ENCODE measurements around the gene PHLPP1. TPM values are rescaled to one million over a fixed set of nuclear protein-coding genes. Genes with fewer than 3 reads are reported as not detected.
A peak's percentile ranks its signal among the peaks of the same experiment; 100 is the strongest.

Gene PHLPP1
- total and polyA plus RNA-seq, 2 of the 13 experiments (the other 11 are each of a cell fraction or from before 2014, with no cell fraction given) = 9.8 to 18.5 TPM

DNA sequence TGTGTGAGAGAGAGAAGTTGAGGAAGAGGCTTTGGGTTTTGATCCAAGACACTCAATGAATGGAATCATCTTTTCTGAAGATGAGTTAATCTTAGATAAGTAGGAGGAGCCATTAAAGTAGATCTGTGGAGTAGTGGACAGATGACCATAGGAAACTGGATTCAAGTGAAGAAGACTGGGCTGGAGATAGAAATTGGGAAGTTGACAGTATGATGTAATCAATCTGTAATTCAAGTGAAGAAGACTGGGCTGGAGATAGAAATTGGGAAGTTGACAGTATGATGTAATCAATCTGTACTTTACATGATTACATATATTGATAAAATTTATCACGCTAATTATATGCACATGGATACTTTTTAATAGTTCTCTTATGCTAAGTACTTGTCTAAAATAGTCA lies 92.8 kb downstream of the PHLPP1 start:
- Histone ChIP-seq H2AFZ (ENCODE audit: low read length) (no peak overlapping the region), H3K27ac (ENCODE audit: extremely low read length, insufficient read depth, low read length) (no peak overlapping the region), H3K9me3 (ENCODE audit: low read length) (no peaks in the 10 kb centered on the region), H3K79me2 (ENCODE audit: insufficient read depth, low read length) (peaks cover 76% of the 10 kb centered on the region), H3K9ac (ENCODE audit: insufficient read depth, low read depth, low read length) (no peak overlapping the region), H3K27me3 (ENCODE audit: control insufficient read depth in 1 of 2, insufficient read depth in 2 of 2, low read length in 2 of 2) (no peaks in the 10 kb centered on the region), H3K4me1 (ENCODE audit: insufficient read depth, low read length) (peaks cover 38% of the 10 kb centered on the region), H4K20me1 (ENCODE audit: insufficient read depth, low read length) (0 out of 2 replicates have a peak, but pooled peaks cover 3% of the 10 kb centered on the region), H3K4me2 (ENCODE audit: low read depth, low read length) (no peak overlapping the region), H3K4me3 (replicated peaks in 1 of 3; ENCODE audit: insufficient read depth in 1 of 3, low read depth in 2 of 3, low read length in 3 of 3) (no peak overlapping the region), H3K36me3 (replicated peaks in 1 of 2; ENCODE audit: control insufficient read depth in 1 of 2, insufficient read depth in 2 of 2, low read length in 2 of 2) (no peaks in the 10 kb centered on the region; a peak in 1 of 5 replicates)
- POLR2A ChIA-PET = no interaction called here
- CTCF ChIA-PET (ENCODE audit: low intra/inter-chr PET ratio, low total read pairs) = no interaction called here
- no peak for ATAC-seq
- intact Hi-C loops (cut with micrococcal nuclease; ENCODE audit: unreplicated experiment) = no loop called here
- no peak for DNase-seq (ENCODE audit: low spot score)
- TF ChIP-seq CEBPB (IDR thresholded peaks at IDR 0.05; ENCODE audit: borderline replicate concordance, low read depth, low read length) (peak; percentile 36; the same call in 1 of the 2 replicates), THYN1 (CRISPR knock-in tag; IDR thresholded peaks at IDR 0.05; ENCODE audit: borderline replicate concordance, low read depth) (no peak), ZSCAN29 (CRISPR knock-in tag; conservative IDR thresholded peaks at IDR 0.05) (no peak), ATF7 (IDR thresholded peaks at IDR 0.05) (peak; percentile 93), ATF7 (CRISPR knock-in tag; IDR thresholded peaks at IDR 0.05) (no peak), ZNF790 (CRISPR knock-in tag; IDR thresholded peaks at IDR 0.05; ENCODE audit: borderline replicate concordance) (no peak)
- TF ChIP-seq, protein P1, sequence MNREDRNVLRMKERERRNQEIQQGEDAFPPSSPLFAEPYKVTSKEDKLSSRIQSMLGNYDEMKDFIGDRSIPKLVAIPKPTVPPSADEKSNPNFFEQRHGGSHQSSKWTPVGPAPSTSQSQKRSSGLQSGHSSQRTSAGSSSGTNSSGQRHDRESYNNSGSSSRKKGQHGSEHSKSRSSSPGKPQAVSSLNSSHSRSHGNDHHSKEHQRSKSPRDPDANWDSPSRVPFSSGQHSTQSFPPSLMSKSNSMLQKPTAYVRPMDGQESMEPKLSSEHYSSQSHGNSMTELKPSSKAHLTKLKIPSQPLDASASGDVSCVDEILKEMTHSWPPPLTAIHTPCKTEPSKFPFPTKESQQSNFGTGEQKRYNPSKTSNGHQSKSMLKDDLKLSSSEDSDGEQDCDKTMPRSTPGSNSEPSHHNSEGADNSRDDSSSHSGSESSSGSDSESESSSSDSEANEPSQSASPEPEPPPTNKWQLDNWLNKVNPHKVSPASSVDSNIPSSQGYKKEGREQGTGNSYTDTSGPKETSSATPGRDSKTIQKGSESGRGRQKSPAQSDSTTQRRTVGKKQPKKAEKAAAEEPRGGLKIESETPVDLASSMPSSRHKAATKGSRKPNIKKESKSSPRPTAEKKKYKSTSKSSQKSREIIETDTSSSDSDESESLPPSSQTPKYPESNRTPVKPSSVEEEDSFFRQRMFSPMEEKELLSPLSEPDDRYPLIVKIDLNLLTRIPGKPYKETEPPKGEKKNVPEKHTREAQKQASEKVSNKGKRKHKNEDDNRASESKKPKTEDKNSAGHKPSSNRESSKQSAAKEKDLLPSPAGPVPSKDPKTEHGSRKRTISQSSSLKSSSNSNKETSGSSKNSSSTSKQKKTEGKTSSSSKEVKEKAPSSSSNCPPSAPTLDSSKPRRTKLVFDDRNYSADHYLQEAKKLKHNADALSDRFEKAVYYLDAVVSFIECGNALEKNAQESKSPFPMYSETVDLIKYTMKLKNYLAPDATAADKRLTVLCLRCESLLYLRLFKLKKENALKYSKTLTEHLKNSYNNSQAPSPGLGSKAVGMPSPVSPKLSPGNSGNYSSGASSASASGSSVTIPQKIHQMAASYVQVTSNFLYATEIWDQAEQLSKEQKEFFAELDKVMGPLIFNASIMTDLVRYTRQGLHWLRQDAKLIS (CRISPR knock-in tag; IDR thresholded peaks at IDR 0.05) = no peak
- TF ChIP-seq, protein P2, sequence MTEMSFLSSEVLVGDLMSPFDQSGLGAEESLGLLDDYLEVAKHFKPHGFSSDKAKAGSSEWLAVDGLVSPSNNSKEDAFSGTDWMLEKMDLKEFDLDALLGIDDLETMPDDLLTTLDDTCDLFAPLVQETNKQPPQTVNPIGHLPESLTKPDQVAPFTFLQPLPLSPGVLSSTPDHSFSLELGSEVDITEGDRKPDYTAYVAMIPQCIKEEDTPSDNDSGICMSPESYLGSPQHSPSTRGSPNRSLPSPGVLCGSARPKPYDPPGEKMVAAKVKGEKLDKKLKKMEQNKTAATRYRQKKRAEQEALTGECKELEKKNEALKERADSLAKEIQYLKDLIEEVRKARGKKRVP (CRISPR knock-in tag; IDR thresholded peaks at IDR 0.05) = peak in 1 of 2 experiments; percentile 37; a peak in 1 of 4 replicates
- no peak for FAIRE-seq
- no TSS peak for BruUV-seq (replicated peaks)
- 97% methylated on average over 1 of the region's 1 CpG for WGBS (ENCODE audit: low lambda C conversion rate)
- in situ Hi-C loops (cut with HindIII; ENCODE audit: extremely low pct_ligation_motif_present, low pct_unique_long_range_greater_than_20kb) = no loop called here
